HG02943 (cell line): ENCODE results near the gene TMIGD3.

Experiments
- ATAC-seq: cut with Tn5 transposase; IDR thresholded peaks from one replicate; pipeline ENCODE4 v1.9.1; 2021; ENCODE audit warnings: mild to moderate bottlenecking, low read depth, moderate library complexity; ENCODE audit not compliant: unreplicated experiment

The TMIGD3 gene

DNA sequence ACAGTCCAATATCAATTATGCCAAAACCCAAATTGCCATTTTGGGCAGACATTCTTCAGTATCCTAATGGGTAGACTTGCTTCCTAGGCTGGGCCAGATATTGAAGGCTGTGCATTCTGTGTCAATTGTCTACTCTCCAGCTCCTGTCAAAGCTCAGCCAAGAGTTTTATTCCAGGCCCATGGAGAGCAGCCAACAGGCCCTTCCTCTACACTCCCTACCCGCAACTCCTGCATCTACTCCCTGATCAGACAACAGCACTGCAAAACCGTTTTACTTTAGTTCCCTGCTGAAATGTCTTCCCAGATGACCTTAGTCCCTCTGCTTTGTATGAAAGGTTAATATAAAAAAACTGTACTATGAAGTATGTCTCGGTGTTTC, 6.6 kb upstream of the TMIGD3 start:
- no peak for ATAC-seq

DNA sequence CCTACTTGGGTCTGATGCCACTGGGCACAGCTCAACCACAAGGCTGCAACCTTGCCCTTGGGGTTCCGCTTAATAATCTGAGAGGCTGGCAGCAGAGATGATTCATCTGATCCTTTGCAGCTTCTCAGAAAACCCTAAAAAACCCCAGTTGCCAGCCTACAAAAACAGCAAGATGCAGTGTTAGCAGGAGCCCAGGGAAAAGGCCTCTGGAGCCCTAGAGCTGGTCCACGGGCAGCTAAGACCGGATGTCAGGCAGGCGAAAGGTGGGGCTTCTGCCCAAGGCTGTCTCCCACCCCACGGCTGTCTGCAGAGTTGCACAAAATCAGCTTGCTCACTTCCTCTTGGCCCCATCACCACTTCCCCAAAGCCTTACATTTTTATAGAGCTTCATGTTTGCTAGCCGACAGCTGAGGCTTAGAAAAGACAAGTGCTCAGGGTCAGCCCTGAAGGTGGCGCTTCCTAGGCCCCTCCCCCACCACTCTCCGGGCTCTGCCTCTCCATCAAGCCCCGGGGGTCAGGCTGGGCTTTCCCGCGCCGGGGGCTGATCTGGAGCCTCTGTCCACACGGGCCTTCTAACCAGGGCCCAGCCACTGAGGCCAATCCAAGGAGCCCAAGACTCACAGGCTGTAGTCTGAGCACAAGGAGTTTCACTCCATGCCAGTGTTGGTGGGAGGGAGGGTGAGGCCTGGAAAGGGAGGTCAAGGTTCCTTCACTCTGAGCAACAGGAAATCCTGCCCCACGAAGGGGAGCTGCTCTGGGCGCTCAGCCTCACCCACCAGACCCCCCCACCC, 4.2 kb upstream of the TMIGD3 start:
- peak; percentile 48 for ATAC-seq

DNA sequence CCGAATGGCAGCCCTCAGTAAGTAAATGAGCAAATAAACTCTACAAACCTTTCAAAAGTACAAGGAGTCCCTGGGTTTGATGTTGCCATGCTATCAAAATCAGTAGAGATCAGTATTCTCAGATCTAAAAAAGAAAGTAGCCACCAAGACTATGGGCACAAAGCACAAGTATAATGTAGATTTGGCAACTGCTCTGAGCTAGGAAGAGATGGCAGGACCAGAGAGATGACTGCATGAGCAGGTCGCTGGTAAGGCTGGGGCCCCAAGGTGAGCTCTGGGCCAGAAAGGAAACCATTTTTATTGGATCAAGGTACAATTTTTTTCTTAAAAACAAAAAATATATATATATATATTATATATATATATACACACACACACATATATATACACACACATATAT, 3.1 kb upstream of the TMIGD3 start:
- ATAC-seq, result no peak

DNA sequence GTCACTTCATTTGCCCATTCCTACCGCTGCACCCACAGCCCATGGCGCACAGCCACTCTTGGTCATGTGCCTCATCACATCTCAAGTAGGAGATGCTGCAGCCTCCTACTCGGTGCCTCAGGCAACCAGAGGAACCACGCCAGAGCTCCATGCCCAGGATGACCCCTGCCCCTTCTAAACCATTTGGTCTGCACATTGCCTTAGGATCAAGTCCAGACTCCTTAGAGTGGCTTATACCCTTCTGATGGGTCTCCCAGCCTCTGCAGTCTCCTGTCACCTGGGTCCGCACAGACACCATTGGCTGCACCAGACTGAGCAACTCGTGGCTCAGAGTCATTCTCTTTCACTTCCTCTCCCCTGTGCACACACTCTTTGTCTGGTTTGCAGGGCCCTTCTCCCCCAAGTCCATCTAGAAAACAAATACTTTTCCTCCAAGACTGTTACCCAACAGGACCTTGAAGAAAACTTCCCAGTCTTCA, 2.2 kb upstream of the TMIGD3 start:
- peak; percentile 49 for ATAC-seq

DNA sequence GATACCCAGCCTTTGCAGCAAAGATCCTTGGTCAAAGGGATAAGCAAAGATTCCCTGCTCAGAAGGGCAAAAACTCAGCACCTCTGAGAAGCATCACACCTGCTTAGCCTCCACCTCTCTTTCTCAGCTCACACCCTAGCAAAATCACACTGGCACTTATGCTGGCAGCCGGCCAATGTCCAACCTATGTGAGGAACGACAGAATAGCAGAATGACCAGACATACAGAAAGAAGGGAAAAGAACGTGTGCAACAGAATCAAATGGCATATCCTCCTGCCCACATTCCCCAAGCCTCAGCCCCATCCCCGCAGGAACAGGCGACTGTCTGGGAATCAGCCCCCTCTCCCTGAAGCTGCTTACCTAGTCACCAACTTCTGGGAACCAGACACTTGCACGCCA, 664 bp upstream of the TMIGD3 start:
- no peak for ATAC-seq

DNA sequence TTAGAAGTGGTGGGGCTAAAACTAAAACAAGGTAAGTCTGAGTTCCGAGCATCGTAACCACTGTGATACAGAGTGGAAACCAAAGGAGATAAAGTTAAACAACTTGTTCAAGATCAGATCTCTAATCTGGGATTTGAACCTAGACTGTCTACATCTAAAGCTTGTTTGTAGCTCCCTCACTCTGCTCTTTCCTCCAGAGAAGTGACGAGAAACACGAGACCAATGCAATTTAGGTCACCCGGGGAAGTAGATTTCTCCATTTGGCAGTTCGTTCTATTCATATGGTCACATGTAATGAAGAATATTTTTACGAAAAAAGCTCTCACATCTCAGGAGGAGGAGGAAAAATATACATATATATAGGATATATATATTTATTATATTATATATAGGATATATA, 1.8 kb downstream of the TMIGD3 start:
- no peak for ATAC-seq

DNA sequence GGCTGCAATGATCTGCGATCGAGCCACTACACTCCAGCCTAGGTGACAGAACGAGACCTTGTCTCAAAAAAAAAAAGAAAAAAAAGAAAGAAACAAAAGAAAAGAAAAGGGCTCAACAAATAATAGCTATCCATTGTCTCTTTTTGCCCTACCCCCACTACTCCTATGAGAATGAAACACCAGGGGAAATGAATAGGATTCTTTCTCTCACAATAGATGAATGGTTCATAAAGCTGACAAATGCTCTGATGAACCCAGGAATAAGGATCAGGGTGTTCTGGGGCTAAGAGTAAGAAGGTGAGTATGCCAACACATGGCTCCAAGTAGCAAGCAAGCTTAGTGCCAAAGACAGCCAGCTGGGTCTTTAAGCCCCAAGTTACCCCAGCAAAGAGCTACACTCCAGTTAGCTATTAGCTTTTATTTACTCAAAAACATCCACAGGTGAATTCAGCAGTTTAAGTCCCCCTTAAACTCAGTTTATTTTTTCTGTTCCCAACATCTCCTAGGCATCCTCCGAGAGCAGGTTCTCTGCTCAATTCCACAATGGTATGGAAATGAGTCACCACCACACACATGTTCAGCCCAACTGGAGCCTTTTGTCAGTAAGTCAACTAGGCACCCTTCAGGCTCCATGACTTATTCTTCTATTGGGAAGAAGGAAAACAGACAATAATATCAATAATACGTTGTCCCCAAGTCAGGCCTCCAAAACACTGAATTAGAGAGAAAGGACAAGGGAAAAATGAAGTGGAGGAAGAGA, 4.2 kb downstream of the TMIGD3 start:
- ATAC-seq, result no peak

DNA sequence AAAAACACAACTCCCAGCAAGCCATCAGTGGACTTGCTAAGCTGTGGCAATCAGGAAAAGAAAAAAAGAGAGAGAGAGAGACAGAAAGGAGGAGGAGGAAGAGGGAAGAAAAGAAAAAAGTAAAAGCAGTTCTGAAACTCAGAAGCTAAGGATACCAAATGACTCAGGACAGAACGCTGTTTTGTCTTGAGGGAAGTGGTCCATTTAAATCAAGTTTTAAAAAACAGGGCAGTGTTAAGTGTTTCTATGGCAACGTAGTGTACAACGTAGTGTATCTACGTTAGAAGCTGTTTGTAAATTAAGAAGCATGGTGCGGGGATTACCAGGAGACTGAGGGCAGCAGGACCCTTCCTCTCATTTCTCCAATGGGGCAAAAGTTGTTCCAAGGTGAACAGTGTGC, 5.8 kb downstream of the TMIGD3 start:
- no peak for ATAC-seq

DNA sequence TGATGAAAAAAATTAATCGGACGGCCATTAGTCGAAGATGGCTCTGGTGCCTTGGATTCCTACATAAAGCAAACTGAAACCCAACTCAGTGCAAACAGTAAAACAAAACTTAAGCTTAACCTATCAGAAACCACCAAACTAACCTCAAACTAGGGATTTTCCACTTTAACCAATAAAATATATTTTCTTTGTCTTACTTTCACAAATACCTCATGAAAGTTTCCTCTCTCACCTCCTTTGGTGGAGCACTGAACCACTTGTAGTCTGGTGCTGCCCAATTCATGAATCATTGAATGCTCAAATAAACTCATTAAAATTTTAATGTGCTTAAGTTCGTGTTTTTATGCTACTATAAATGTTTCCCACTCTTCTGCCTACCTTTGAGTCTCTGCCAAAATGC, 7.0 kb downstream of the TMIGD3 start:
- ATAC-seq, result no peak

DNA sequence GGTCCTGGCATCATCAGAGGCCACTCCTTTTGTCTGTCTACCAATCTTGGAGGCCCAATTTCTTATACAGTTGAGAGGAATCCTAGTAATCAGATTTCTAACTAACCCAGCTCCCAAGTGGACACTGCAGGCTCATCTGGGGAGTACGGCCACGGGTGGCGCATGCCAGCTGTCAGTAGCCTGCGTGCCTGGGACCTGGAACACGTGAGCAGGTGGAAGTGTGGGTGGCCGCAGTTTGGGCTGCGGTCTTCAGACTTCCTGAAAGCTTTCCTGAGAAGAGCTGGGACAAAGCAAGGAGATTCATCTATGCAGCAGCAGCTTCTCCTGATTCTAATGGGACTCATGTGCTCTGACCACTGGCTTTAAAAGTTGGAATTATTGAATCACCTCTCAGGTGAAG, 12.4 kb downstream of the TMIGD3 start:
- no peak for ATAC-seq

DNA sequence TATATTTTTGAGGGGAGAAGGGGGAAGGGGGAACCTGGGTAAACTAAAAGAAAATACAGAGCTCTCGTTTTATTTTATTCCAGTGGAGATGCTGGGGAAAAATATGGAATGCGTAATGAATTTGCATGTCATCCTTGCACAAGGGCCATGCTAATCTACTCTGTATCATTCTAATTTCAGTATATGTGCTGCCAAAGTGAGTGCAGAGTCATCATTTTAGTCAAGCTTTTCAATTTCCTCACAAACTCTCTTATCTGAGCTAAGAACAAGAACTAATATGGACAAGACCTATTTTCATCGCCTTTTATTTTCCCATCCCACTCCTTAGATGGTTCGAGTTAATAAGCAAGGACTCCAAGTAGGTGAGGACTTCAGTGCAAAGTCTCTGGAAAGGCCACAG, 13.2 kb downstream of the TMIGD3 start:
- ATAC-seq, result no peak

DNA sequence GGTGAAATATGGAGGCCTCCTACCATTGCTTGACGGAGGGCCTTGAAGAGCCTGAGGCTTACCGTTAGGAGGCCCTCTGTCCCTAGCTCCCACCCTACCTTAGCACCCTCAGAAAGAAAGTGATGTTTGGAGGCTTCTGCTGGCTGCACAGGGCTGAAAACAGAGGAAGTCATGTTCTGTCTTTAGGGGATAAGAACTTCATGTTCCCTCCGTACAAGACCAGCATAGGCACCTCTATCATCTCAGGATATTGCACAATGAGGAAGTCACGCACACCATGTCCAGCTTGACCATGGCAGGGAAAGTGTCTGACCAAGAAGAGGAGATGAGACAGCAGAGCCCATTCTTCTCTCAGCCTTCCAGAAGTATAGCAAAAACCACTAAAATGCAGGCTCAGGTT, 13.8 kb downstream of the TMIGD3 start:
- ATAC-seq, result no peak

DNA sequence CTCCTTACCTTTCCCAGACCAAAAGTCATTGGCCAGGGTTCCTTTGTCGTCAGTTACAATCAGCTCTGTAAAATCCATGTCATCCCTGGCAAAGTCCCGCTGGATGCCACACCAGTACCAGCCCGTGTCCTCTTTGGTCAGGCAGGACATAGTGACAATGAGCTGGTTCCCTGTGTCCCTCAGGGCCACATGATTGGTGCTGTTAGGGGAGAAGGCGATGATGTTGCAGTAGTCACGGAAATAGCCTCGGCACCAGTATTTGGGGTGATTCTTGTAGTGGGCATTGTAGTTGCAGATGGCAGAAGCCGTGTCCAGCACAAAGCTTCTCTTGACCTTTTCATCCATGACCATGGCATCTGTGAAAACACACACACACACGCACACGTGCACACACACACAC, 14.8 kb downstream of the TMIGD3 start:
- no peak for ATAC-seq

DNA sequence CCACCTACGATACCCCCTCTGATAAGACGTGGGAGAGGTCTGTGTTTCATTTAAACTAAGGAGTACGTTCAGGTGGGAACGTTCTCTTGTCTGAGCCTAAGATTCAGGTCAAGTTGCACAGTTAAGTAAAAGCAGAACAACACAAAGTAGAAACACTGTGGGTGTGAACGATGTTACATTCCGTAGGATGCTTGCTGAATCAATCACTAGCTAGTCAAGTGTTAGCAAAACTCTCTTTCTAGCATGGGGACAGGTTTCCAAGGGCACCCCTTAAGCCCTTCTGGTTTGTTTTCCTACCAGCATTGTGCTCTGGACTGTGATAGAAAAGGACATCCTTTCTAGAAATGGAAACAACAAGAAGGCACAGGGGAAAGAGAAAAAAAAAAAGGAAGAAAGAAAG, 16.3 kb downstream of the TMIGD3 start:
- ATAC-seq, result no peak

DNA sequence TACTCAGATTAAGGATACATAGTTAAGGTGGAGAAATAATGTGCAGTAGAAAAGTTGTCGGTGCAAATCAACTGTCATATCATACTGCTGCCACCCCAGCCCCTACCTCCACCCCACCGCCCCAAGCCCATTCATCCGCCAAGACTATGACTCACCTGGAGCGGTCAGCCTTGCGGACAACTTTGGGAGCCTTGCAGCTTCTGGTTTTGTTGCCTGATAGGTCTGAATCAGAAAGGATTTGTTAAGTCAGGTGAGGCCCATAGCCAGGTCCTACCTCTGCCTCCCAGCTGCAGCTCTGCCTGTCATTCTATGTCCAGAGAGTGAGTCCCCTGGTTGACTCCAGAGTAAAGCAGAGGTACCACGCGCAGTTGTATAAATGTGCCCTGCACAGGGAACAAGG, 17.0 kb downstream of the TMIGD3 start:
- no peak for ATAC-seq

DNA sequence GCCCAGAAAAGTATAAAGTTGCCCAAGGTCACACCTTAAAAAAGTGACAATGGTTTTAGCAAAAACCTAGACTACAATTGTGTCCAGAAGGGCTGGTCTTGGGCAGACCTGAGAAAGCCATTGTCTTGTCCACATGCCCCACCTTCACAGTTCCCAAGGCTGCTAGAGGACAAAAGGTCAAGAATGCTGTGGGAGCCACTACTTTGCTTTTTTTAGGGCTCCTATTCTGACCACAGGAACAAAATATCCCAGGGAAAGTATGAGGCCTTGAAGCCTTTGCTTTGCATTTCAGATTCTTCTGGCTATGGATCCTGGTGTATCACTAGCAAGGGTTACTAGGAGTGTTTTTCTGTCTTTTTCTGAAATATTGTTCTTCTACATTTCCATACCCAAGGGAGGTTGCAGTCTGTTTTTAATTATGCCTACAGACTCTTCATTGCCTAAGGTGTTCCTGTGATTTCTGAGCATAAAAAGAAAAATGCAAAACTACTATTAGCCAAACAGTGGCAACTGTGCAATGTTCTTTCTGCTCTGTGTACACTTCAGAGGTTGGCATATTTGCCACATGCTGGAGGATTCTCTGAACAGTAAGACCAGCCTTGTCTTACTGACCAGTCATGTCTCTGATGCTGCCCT, 18.9 kb downstream of the TMIGD3 start:
- no peak for ATAC-seq

DNA sequence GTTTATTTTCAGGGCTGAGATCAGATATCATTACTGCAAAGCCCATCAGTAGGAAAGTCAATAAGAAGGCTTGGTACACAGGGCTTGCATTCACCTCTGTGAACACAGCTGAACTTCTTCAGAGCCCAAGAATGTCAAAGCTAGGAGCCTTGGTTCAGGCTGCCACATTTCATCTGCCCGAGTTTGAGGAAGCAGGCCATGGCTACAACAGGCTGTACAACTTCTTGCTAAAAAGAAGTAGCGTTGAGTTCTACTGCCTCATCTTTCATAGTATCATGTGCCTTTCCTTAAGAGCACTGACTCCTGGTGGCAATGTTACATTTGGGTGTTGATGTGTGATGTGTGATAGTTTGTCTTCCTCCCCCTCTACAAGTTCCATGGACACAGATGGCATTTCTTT, 19.6 kb downstream of the TMIGD3 start:
- no peak for ATAC-seq

DNA sequence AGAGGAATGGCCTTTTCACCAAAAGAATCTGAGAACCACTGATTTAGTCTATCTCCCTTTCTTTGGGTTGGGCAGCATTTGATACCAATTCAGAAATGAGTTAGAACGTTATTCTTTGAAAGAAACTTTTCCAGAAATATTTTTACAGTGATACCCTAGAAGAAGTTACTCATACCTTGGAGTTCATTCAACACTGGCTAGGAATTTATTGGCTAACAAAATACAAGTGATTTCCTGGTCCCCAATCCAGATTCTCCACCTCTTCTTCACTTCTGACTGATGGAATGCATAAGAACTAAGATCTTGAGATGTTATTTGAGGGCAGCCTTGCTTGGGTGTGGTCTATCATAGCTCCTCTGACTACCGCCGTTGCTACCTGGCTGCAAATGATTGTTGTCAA, 20.3 kb downstream of the TMIGD3 start:
- no peak for ATAC-seq

DNA sequence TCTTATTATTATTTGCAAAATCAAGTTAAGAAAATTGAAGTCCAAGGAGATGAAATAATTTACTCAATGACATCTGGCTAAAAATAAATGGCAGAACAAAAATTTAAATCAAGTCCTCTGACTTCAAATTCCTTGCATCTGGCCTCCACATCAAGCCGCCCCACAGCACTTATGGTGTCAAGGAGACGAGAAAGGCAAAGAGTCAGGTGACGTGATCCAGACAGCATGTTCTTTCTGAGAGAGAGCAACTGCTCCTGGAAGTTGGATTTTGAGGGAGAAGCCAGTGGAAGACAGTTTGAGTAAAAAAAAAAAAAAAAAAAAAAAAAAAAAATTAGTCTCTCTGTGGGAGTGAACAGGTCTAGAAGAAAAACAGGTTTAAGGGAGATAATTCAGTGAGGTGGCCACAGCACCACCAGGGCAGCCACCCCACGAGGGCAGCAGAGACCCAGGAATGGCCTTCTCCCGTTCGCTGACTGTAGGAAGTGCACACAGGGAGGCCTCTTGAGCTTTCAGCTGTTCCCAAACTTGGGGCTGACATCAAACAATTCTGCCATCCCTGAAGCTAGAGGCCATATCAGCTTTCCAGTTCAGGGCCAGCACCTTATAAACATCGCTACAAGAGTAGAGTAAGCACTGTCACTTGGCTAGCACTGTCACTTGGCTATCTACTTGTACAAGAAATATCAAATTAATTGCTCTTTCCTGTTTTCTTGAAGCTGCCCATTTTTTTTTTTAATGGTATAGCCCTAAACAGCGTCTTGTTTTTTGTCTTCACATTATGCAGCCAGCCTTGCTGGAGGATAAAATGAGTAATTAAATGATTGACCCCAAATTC, 21.8 kb downstream of the TMIGD3 start:
- no peak for ATAC-seq

DNA sequence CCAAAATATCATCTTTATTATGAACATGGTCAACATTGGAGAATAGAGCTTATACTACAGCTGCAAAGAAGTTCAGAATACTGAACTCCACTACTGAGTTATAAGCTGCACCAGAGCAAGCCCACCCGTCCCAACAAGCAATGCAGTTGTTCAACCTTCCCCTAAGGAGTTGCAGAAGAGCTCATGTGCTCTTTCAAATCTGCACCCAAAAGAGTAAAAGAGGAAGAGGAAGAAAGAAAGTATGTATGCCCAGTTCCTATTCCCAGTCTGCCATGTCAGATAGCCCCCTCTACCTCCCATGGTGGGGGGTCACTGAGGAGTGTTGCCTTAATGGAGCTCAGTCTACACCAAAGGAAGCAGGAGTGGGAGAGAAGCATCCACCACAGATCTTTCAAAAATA, 22.8 kb downstream of the TMIGD3 start:
- ATAC-seq, result no peak
